ENCODE measurements around the gene FGD3. TPM values are rescaled to one million over a fixed set of nuclear protein-coding genes. Genes with fewer than 3 reads are reported as not detected.

The FGD3 gene
- total and polyA plus RNA-seq, 4 donors, result 1.6 to 6.2 (median 3.6) TPM

- Histone ChIP-seq H3K27me3 (ENCODE audit: control insufficient read depth in 4 of 4, insufficient read depth in 4 of 4, low read length in 3 of 4) (peaks cover 0 to 5% (median 0%) of the 10 kb centered on the region in 4 donors), H3K27ac (ENCODE audit: low read depth in 1 of 2, low read length in 2 of 2) (no peak overlapping the region), H3K4me1 (ENCODE audit: control insufficient read depth in 4 of 4, insufficient read depth in 4 of 4, low read length in 3 of 4) (no peaks in the 10 kb centered on the region), H3K9me3 (ENCODE audit: control insufficient read depth in 4 of 4, low read length in 3 of 4) (no peaks in the 10 kb centered on the region), H3K4me3 (ENCODE audit: low read depth in 1 of 3, low read length in 3 of 3) (no peak overlapping the region), H3K9ac (ENCODE audit: low read depth in 1 of 2, low read length in 2 of 2) (no peak overlapping the region), H3K36me3 (ENCODE audit: control insufficient read depth in 4 of 4, insufficient read depth in 3 of 4, low read depth in 1 of 4, low read length in 3 of 4) (no peaks in the 10 kb centered on the region)
- WGBS, result 88% methylated on average over 5 of the region's 5 CpGs
- no peak for DNase-seq (ENCODE audit: low spot score)
- TF ChIP-seq REST (IDR thresholded peaks at IDR 0.05), result no peak
- TF ChIP-seq JUND (IDR thresholded peaks at IDR 0.05), result no peak
- TF ChIP-seq SP1 (IDR thresholded peaks at IDR 0.05), result no peak
- TF ChIP-seq RAD21 (IDR thresholded peaks at IDR 0.05), result no peak
- no peak for TF ChIP-seq ZBTB33 (IDR thresholded peaks at IDR 0.05)
- TF ChIP-seq CTCF (IDR thresholded peaks at IDR 0.05; ENCODE audit: low read depth, low read length, missing input control), result no peak
- TF ChIP-seq ATF3 (IDR thresholded peaks at IDR 0.05), result no peak
- TF ChIP-seq YY1 (IDR thresholded peaks at IDR 0.05), result no peak
- TF ChIP-seq HNF4G (IDR thresholded peaks at IDR 0.05), result no peak
- no peak for TF ChIP-seq EGR1 (IDR thresholded peaks at IDR 0.05; ENCODE audit: low read depth in 2 of 2)
- TF ChIP-seq NR2F2 (IDR thresholded peaks at IDR 0.05), result no peak
- TF ChIP-seq FOXA2 (IDR thresholded peaks at IDR 0.05), result no peak
Measured at GRCh38 chr9:92941861-92942260, 5.5 kb upstream of the FGD3 start.

- no peak overlapping the region for H3K4me3 ChIP-seq (ENCODE audit: low read depth in 1 of 3, low read length in 3 of 3)
- H3K27ac ChIP-seq (ENCODE audit: low read depth in 1 of 2, low read length in 2 of 2), result no peak overlapping the region
Measured at GRCh38 chr9:92942688-92943616, 4.4 kb upstream of the FGD3 start.

More at GRCh38 chr9:92942688-92943616, 4.4 kb upstream of the FGD3 start:
- no peak for TF ChIP-seq JUND (IDR thresholded peaks at IDR 0.05)
- Histone ChIP-seq H3K36me3 (ENCODE audit: control insufficient read depth in 4 of 4, insufficient read depth in 3 of 4, low read depth in 1 of 4, low read length in 3 of 4) (no peaks in the 10 kb centered on the region), H3K9ac (ENCODE audit: low read depth in 1 of 2, low read length in 2 of 2) (no peak overlapping the region), H3K4me1 (ENCODE audit: control insufficient read depth in 4 of 4, insufficient read depth in 4 of 4, low read length in 3 of 4) (peaks cover 0 to 8% (median 4%) of the 10 kb centered on the region in 4 donors), H3K27me3 (ENCODE audit: control insufficient read depth in 4 of 4, insufficient read depth in 4 of 4, low read length in 3 of 4) (peaks cover 0 to 5% (median 3%) of the 10 kb centered on the region in 4 donors), H3K9me3 (ENCODE audit: control insufficient read depth in 4 of 4, low read length in 3 of 4) (no peaks in the 10 kb centered on the region)
- DNase-seq (ENCODE audit: low spot score), result no peak
- WGBS, result 84% methylated on average over 10 of the region's 10 CpGs

Data from liver (tissue), 9 donors.